K562 (cell line): ENCODE results near the gene VWA7. TPM values are rescaled to one million over a fixed set of nuclear protein-coding genes. Genes with fewer than 3 reads are reported as not detected.
A peak's percentile ranks its signal among the peaks of the same experiment; 100 is the strongest.

Experiments used
- ATF7 ChIP-seq: fragments of 450-650 bp; IDR thresholded peaks from 2 replicates; pipeline ENCODE4 v1.7.1; 2014; ENCODE audit warnings: mild to moderate bottlenecking, moderate library complexity
- CBX5 ChIP-seq: IDR thresholded peaks from 2 replicates; pipeline ENCODE4 v1.6.1; 2014; ENCODE audit warnings: low read depth, borderline replicate concordance
- GATA2 ChIP-seq: sonication (generic); formaldehyde crosslinking; IDR thresholded peaks from 2 replicates; pipeline ENCODE4 v1.4.0; 2020; ENCODE audit warnings: mild to moderate bottlenecking, missing genetic modification reagents
- RNF2 ChIP-seq: sonication (generic); IDR thresholded peaks from 2 replicates; pipeline ENCODE4 v1.6.1; 2016
- SPI1 ChIP-seq: IDR thresholded peaks from 2 replicates; pipeline ENCODE4 v1.6.1; 2011; ENCODE audit warnings: low read depth, low read length, control low read depth, borderline replicate concordance
- SUPT5H ChIP-seq: fragments of 450-650 bp; IDR thresholded peaks from 2 replicates; pipeline ENCODE4 v1.6.1; 2016
- TFAM ChIP-seq: fragments of 250-450 bp; sonication (Bioruptor Pico); conservative IDR thresholded peaks from 2 replicates; pipeline ENCODE4 v1.5.0; 2021; ENCODE audit warnings: mild to moderate bottlenecking, moderate library complexity
- TOE1 ChIP-seq, 2 experiments: fragments of 450-650 bp in 1 of 2; sonication (generic) in 1 of 2; formaldehyde crosslinking in 1 of 2; IDR thresholded peaks; 2 replicates each; pipeline versions ENCODE4 v1.7.1 to v1.8.0; 2016 to 2022; ENCODE audit warnings: borderline replicate concordance in 2 of 2, mild to moderate bottlenecking in 2 of 2, antibody characterized with exemption in 1 of 2, inconsistent platforms in 1 of 2, low read depth in 1 of 2, missing genetic modification reagents in 1 of 2, moderate library complexity in 1 of 2
- ZFX ChIP-seq: sonication (generic); formaldehyde crosslinking; IDR thresholded peaks from 2 replicates; pipeline ENCODE4 v1.8.0; 2022; ENCODE audit warnings: mild to moderate bottlenecking, missing genetic modification reagents, moderate library complexity
- ZNF239 ChIP-seq: fragments of 250-450 bp; sonication (Bioruptor Pico); IDR thresholded peaks from 2 replicates; pipeline ENCODE4 v1.4.0; 2020; ENCODE audit warnings: mild to moderate bottlenecking
- ZNF41 ChIP-seq: fragments of 250-450 bp; sonication (Bioruptor Pico); conservative IDR thresholded peaks from 2 replicates; pipeline ENCODE4 v1.4.0; 2020; ENCODE audit warnings: mild to moderate bottlenecking
- ZNF696 ChIP-seq: fragments of 250-450 bp; sonication (Bioruptor Pico); conservative IDR thresholded peaks from 2 replicates; pipeline ENCODE4 v1.4.0; 2020; ENCODE audit warnings: mild to moderate bottlenecking, moderate library complexity
- polyA plus RNA-seq, 8 experiments: library from polyadenylated mRNA; depleted of rRNA in 4 of 8; stranded (reverse) in 5 of 8; unstranded in 3 of 8; fragments of >200 nt; fragmentation: Nextera tagmentation in 2 of 8; fragmentation: Illumina TruSeq in 1 of 8; extraction: Ambion mirVana in 2 of 8; extraction: Trizol in 1 of 8; gene quantifications; 2 replicates each; pipeline versions ENCODE4 v1.2.1 to v1.2.3, GENCODE V29; 2011 to 2014; ENCODE audit warnings: inconsistent platforms in 1 of 8, missing spikeins in 1 of 8
- total RNA-seq, 7 experiments: library from RNA; depleted of rRNA in 6 of 7; stranded (reverse); fragments of >200 nt in 6 of 7; fragmentation: Illumina TruSeq in 2 of 7; extraction: Trizol in 2 of 7; gene quantifications; 2 replicates each; pipeline versions ENCODE4 v1.2.1 to v1.2.3, GENCODE V29; 2011 to 2021; ENCODE audit warnings: low replicate concordance in 1 of 7
- TF ChIP-seq, protein P1 (sequence below): fragments of 250-450 bp; sonication (Bioruptor Pico); IDR thresholded peaks from 2 replicates; pipeline ENCODE4 v1.4.0; 2020; ENCODE audit warnings: mild to moderate bottlenecking, moderate library complexity, borderline replicate concordance
- TF ChIP-seq, protein P2 (sequence below): fragments of 250-450 bp; sonication (Bioruptor Pico); IDR thresholded peaks from 2 replicates; pipeline ENCODE4 v1.6.1; 2021; ENCODE audit warnings: mild to moderate bottlenecking
- TF ChIP-seq, protein P3 (sequence below): sonication (generic); formaldehyde crosslinking; IDR thresholded peaks from 2 replicates; pipeline ENCODE4 v1.9.0; 2022; ENCODE audit warnings: mild to moderate bottlenecking, missing genetic modification reagents
- TF ChIP-seq, protein P4 (sequence below): sonication (generic); formaldehyde crosslinking; IDR thresholded peaks from 2 replicates; pipeline ENCODE4 v1.8.1; 2023; ENCODE audit warnings: missing genetic modification reagents, mild to moderate bottlenecking, borderline replicate concordance
- TF ChIP-seq, protein P5 (sequence below): fragments of 450-650 bp; formaldehyde crosslinking; IDR thresholded peaks from 2 replicates; pipeline ENCODE4 v1.4.0; 2020; ENCODE audit warnings: mild to moderate bottlenecking, moderate library complexity

The VWA7 gene
- total and polyA plus RNA-seq, 9 of the 15 experiments (the other 6 are each of a cell fraction or from before 2014, with no cell fraction given) = 0.18 to 2.9 (median 0.95) TPM

DNA sequence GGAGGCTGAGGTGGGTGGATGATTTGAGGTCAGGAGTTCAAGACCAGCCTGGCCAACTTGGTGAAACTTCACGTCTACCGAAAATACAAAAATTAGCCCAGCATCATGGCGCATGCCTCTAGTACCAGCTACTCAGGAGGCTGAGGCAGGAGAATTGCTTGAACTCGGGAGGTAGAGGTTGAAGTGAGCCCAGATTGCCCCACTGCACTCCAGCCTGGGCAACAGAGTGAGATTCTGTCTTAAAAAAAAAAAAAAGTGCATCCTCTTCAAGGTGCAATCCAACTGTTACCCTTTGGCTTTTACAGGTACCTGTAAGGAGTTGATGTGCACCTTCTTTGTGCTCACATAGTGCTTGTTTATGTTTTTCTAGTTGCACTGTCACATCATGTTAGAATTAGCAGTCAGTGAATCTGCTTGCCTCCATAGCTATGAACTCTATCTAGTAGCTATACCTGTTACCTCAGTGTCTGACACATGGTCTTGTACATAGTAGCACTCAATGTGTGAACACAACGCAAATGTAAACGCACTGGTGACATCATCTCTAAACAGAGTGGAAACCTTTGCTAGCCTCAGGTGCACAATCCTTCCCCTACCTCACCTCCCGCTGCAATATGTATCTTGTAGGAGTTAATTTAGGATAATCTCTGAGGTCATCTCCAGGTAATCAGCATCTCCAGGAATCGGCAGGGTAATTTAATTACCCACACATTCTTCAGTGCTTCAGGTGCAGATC is 27.7 kb downstream of the VWA7 start (continued):
- TF ChIP-seq, protein P1, sequence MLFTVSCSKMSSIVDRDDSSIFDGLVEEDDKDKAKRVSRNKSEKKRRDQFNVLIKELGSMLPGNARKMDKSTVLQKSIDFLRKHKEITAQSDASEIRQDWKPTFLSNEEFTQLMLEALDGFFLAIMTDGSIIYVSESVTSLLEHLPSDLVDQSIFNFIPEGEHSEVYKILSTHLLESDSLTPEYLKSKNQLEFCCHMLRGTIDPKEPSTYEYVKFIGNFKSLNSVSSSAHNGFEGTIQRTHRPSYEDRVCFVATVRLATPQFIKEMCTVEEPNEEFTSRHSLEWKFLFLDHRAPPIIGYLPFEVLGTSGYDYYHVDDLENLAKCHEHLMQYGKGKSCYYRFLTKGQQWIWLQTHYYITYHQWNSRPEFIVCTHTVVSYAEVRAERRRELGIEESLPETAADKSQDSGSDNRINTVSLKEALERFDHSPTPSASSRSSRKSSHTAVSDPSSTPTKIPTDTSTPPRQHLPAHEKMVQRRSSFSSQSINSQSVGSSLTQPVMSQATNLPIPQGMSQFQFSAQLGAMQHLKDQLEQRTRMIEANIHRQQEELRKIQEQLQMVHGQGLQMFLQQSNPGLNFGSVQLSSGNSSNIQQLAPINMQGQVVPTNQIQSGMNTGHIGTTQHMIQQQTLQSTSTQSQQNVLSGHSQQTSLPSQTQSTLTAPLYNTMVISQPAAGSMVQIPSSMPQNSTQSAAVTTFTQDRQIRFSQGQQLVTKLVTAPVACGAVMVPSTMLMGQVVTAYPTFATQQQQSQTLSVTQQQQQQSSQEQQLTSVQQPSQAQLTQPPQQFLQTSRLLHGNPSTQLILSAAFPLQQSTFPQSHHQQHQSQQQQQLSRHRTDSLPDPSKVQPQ (CRISPR knock-in tag) = no peak
- TF ChIP-seq, protein P2, sequence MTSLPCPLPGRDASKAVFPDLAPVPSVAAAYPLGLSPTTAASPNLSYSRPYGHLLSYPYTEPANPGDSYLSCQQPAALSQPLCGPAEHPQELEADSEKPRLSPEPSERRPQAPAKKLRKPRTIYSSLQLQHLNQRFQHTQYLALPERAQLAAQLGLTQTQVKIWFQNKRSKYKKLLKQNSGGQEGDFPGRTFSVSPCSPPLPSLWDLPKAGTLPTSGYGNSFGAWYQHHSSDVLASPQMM (CRISPR knock-in tag) = no peak
- TF ChIP-seq ZNF41 (CRISPR knock-in tag) (no peak), TOE1 (IDR thresholded peaks at IDR 0.05; ENCODE audit: borderline replicate concordance) (no peak), TOE1 (CRISPR knock-in tag; IDR thresholded peaks at IDR 0.05; ENCODE audit: borderline replicate concordance, low read depth) (peak; percentile 76; the same call in 1 of the 2 replicates), SUPT5H (no peak), ZFX (CRISPR knock-in tag) (no peak), CBX5 (no peak), TFAM (CRISPR knock-in tag) (no peak), ZNF696 (CRISPR knock-in tag) (no peak), ZNF239 (CRISPR knock-in tag) (no peak), ATF7 (peak; percentile 69), RNF2 (no peak), SPI1 (no peak), GATA2 (CRISPR knock-in tag) (peak; percentile 31; the same call in 1 of the 2 replicates)
- TF ChIP-seq, protein P3, sequence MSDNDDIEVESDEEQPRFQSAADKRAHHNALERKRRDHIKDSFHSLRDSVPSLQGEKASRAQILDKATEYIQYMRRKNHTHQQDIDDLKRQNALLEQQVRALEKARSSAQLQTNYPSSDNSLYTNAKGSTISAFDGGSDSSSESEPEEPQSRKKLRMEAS (CRISPR knock-in tag) = 0 out of 2 replicates have a peak, but pooled peaks have one; percentile 2
- TF ChIP-seq, protein P4, sequence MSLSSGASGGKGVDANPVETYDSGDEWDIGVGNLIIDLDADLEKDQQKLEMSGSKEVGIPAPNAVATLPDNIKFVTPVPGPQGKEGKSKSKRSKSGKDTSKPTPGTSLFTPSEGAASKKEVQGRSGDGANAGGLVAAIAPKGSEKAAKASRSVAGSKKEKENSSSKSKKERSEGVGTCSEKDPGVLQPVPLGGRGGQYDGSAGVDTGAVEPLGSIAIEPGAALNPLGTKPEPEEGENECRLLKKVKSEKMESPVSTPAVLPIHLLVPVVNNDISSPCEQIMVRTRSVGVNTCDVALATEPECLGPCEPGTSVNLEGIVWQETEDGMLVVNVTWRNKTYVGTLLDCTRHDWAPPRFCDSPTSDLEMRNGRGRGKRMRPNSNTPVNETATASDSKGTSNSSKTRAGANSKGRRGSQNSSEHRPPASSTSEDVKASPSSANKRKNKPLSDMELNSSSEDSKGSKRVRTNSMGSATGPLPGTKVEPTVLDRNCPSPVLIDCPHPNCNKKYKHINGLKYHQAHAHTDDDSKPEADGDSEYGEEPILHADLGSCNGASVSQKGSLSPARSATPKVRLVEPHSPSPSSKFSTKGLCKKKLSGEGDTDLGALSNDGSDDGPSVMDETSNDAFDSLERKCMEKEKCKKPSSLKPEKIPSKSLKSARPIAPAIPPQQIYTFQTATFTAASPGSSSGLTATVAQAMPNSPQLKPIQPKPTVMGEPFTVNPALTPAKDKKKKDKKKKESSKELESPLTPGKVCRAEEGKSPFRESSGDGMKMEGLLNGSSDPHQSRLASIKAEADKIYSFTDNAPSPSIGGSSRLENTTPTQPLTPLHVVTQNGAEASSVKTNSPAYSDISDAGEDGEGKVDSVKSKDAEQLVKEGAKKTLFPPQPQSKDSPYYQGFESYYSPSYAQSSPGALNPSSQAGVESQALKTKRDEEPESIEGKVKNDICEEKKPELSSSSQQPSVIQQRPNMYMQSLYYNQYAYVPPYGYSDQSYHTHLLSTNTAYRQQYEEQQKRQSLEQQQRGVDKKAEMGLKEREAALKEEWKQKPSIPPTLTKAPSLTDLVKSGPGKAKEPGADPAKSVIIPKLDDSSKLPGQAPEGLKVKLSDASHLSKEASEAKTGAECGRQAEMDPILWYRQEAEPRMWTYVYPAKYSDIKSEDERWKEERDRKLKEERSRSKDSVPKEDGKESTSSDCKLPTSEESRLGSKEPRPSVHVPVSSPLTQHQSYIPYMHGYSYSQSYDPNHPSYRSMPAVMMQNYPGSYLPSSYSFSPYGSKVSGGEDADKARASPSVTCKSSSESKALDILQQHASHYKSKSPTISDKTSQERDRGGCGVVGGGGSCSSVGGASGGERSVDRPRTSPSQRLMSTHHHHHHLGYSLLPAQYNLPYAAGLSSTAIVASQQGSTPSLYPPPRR (CRISPR knock-in tag) = peak; percentile 55; the same call in 1 of the 2 replicates
- TF ChIP-seq, protein P5, sequence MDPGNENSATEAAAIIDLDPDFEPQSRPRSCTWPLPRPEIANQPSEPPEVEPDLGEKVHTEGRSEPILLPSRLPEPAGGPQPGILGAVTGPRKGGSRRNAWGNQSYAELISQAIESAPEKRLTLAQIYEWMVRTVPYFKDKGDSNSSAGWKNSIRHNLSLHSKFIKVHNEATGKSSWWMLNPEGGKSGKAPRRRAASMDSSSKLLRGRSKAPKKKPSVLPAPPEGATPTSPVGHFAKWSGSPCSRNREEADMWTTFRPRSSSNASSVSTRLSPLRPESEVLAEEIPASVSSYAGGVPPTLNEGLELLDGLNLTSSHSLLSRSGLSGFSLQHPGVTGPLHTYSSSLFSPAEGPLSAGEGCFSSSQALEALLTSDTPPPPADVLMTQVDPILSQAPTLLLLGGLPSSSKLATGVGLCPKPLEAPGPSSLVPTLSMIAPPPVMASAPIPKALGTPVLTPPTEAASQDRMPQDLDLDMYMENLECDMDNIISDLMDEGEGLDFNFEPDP (CRISPR knock-in tag) = no peak
